HepG2 (cell line): Measurements from ENCODE around the gene RHOG. TPM values are rescaled to one million over a fixed set of nuclear protein-coding genes. Genes with fewer than 3 reads are reported as not detected.

ENCODE experiments used
- ATAC-seq: fragments of 200-7000 bp; cut with Tn5 transposase; 3 replicates; pipeline ENCODE4 v1.9.1; 2020; ENCODE audit warnings: mild to moderate bottlenecking, moderate library complexity
- BruUV-seq: library from RNA; stranded (reverse); fragments of 400-500 nt; replicated peaks from 2 replicates; lab custom pipeline; 2021; lab: Mats Ljungman, UMichigan
- CTCF ChIA-PET: fragments of 300-600 bp; formaldehyde crosslinking; extraction: SDS; loops from one replicate; lab custom pipeline; 2021; ENCODE audit warnings: low total read pairs, inconsistent platforms, low intra/inter-chr PET ratio; lab: Yijun Ruan, JAX
- POLR2A ChIA-PET: fragments of 350-600 bp; sonication (Branson Sonifier 250); formaldehyde crosslinking; loops from one replicate; lab custom pipeline; 2020; ENCODE audit warnings: antibody characterized with exemption, inconsistent platforms; lab: Yijun Ruan, JAX
- DNase-seq: peaks from one replicate; pipeline ENCODE4 v3.0.0-alpha.2; 2015; ENCODE audit warnings: low spot score
- FAIRE-seq: peaks from 3 replicates; lab custom pipeline; 2011; peaks lifted over from hg19 to GRCh38; lab: Jason Lieb, UNC
- H2AFZ ChIP-seq: one replicate; pipeline ENCODE4 v1.6.1; 2011; ENCODE audit warnings: low read length, inconsistent platforms
- H3K27ac ChIP-seq: fragments of 300-600 bp; 3 replicates; pipeline ENCODE4 v1.8.0; 2011; ENCODE audit warnings: mixed run types, mild to moderate bottlenecking, mixed read lengths, low read length, inconsistent platforms; ENCODE audit not compliant: insufficient read depth; ENCODE audit errors: extremely low read length
- H3K27me3 ChIP-seq, 2 experiments: fragments of 200-600 bp in 1 of 2; 2 replicates in 1 of 2; 3 replicates in 1 of 2; pipeline versions ENCODE4 v1.6.0 to v1.8.0; 2011; ENCODE audit warnings: low read length in 2 of 2, mild to moderate bottlenecking in 2 of 2, moderate library complexity in 2 of 2, inconsistent platforms in 1 of 2; ENCODE audit not compliant: insufficient read depth in 2 of 2, control insufficient read depth in 1 of 2
- H3K36me3 ChIP-seq, 2 experiments: fragments of 200-600 bp in 1 of 2; replicated peaks in 1 of 2; 2 replicates in 1 of 2; 3 replicates in 1 of 2; pipeline versions ENCODE4 v1.5.1 to v1.8.0; 2011; ENCODE audit warnings: low read length in 2 of 2, inconsistent platforms in 1 of 2; ENCODE audit not compliant: insufficient read depth in 2 of 2, control insufficient read depth in 1 of 2
- H3K4me1 ChIP-seq: 2 replicates; pipeline ENCODE4 v1.5.1; 2012; ENCODE audit warnings: low read length, inconsistent platforms; ENCODE audit not compliant: insufficient read depth
- H3K4me2 ChIP-seq: 2 replicates; pipeline ENCODE4 v1.6.0; 2011; ENCODE audit warnings: low read depth, low read length, inconsistent platforms
- H3K4me3 ChIP-seq, 3 experiments: fragments of 200-600 bp in 1 of 3; sonication (generic), shearing (Covaris generic) in 1 of 3; replicated peaks in 1 of 3; 2 replicates each; pipeline ENCODE4 v1.5.1; 2011 to 2016; ENCODE audit warnings: low read length in 3 of 3, inconsistent platforms in 2 of 3, low read depth in 2 of 3, mild to moderate bottlenecking in 2 of 3, control low read depth in 1 of 3, mixed read lengths in 1 of 3; ENCODE audit not compliant: insufficient read depth in 1 of 3
- H3K79me2 ChIP-seq: one replicate; pipeline ENCODE4 v1.6.1; 2011; ENCODE audit warnings: low read length, inconsistent platforms; ENCODE audit not compliant: insufficient read depth
- H3K9ac ChIP-seq: 2 replicates; pipeline ENCODE4 v1.6.0; 2011; ENCODE audit warnings: mild to moderate bottlenecking, low read depth, low read length, inconsistent platforms; ENCODE audit not compliant: insufficient read depth
- H3K9me3 ChIP-seq: 2 replicates; pipeline ENCODE4 v1.5.1; 2012; ENCODE audit warnings: mild to moderate bottlenecking, low read length
- H4K20me1 ChIP-seq: 2 replicates; pipeline ENCODE4 v1.6.0; 2011; ENCODE audit warnings: inconsistent platforms, mild to moderate bottlenecking, low read length, moderate library complexity; ENCODE audit not compliant: insufficient read depth
- ATM ChIP-seq: fragments of 450-650 bp; IDR thresholded peaks from 2 replicates; pipeline ENCODE4 v1.7.1; 2017; ENCODE audit warnings: mild to moderate bottlenecking, borderline replicate concordance
- CHD4 ChIP-seq: fragments of 200-600 bp; sonication (generic); IDR thresholded peaks from 2 replicates; pipeline ENCODE4 v1.7.0; 2017; ENCODE audit warnings: mild to moderate bottlenecking, low read length, borderline replicate concordance
- CREB1 ChIP-seq, 2 experiments: fragments of 450-650 bp in 1 of 2; IDR thresholded peaks; 2 replicates each; pipeline ENCODE4 v1.6.1; 2016 to 2017; ENCODE audit warnings: control low read depth in 1 of 2, mild to moderate bottlenecking in 1 of 2, missing compliant biosample characterization in 1 of 2, missing genetic modification characterization in 1 of 2
- CTCF ChIP-seq: sonication (generic); formaldehyde crosslinking; IDR thresholded peaks from 2 replicates; pipeline ENCODE4 v1.5.0; 2020; ENCODE audit warnings: mild to moderate bottlenecking, missing genetic modification reagents, moderate library complexity
- GATAD1 ChIP-seq: IDR thresholded peaks from 2 replicates; pipeline ENCODE4 v1.6.1; 2016; ENCODE audit warnings: missing genetic modification reagents, missing compliant biosample characterization
- IKZF5 ChIP-seq: IDR thresholded peaks from 2 replicates; pipeline ENCODE4 v1.6.1; 2018; ENCODE audit warnings: missing genetic modification reagents, mild to moderate bottlenecking, missing compliant biosample characterization
- REPIN1 ChIP-seq: sonication (generic); formaldehyde crosslinking; IDR thresholded peaks from 2 replicates; pipeline ENCODE4 v1.8.0; 2022; ENCODE audit warnings: missing genetic modification reagents, low read depth, mild to moderate bottlenecking, borderline replicate concordance
- RFXANK ChIP-seq: IDR thresholded peaks from 2 replicates; pipeline ENCODE4 v1.6.1; 2016
- SUZ12 ChIP-seq: fragments of 150-350 bp; IDR thresholded peaks from 2 replicates; pipeline ENCODE4 v1.6.1; 2014; ENCODE audit warnings: low read depth, low read length
- U2AF2 ChIP-seq: fragments of 200-400 bp; formaldehyde crosslinking; IDR thresholded peaks from 2 replicates; pipeline ENCODE4 v1.6.1; 2017; ENCODE audit warnings: low read depth, mild to moderate bottlenecking, low read length
- ZBTB39 ChIP-seq: sonication (generic); formaldehyde crosslinking; IDR thresholded peaks from 2 replicates; pipeline ENCODE4 v1.5.0; 2020; ENCODE audit warnings: missing genetic modification reagents
- ZNF251 ChIP-seq: sonication (generic); formaldehyde crosslinking; IDR thresholded peaks from 2 replicates; pipeline ENCODE4 v1.9.0; 2021; ENCODE audit warnings: mild to moderate bottlenecking, missing genetic modification reagents
- ZNF660 ChIP-seq: sonication (generic); formaldehyde crosslinking; IDR thresholded peaks from 2 replicates; pipeline ENCODE4 v1.5.1; 2020; ENCODE audit warnings: mild to moderate bottlenecking, low read depth, missing genetic modification reagents, borderline replicate concordance
- WGBS: methylation state at CpG from one replicate; pipeline ENCODE4 v1.1.6; 2017; ENCODE audit warnings: low lambda C conversion rate; 5-methylcytosine and 5-hydroxymethylcytosine counted together
- in situ Hi-C: cut with HindIII; loops from 2 replicates; pipeline ENCODE4 v1.10.0; 2017; ENCODE audit warnings: low pct_unique_long_range_greater_than_20kb; ENCODE audit not compliant: extremely low pct_ligation_motif_present
- intact Hi-C: fragments of 100-400 bp; cut with micrococcal nuclease; formaldehyde crosslinking; loops from one replicate; pipeline ENCODE4 v1.10.0; 2022; ENCODE audit not compliant: unreplicated experiment
- polyA plus RNA-seq, 8 experiments: library from polyadenylated mRNA; depleted of rRNA in 3 of 8; stranded (reverse) in 7 of 8; unstranded in 1 of 8; fragments of >200 nt; fragmentation: Illumina TruSeq in 4 of 8; extraction: Trizol in 4 of 8; gene quantifications; 2 replicates each; pipeline versions ENCODE4 v1.2.1 to v1.2.3, GENCODE V29; 2011 to 2016; ENCODE audit warnings: low read depth in 4 of 8, missing spikeins in 1 of 8, mixed read lengths in 1 of 8; ENCODE audit not compliant: insufficient read depth in 1 of 8
- total RNA-seq, 5 experiments: library from RNA; depleted of rRNA; stranded (reverse); fragments of >200 nt; fragmentation: Illumina TruSeq; extraction: Trizol; gene quantifications; 2 replicates each; pipeline ENCODE4 v1.2.3, GENCODE V29; 2016; ENCODE audit warnings: low read depth in 1 of 5

Gene RHOG
- total and polyA plus RNA-seq, 2 of the 13 experiments (the other 11 are each of a cell fraction or from before 2014, with no cell fraction given) = 7.7 to 23.4 TPM

- WGBS = 82% methylated on average over 3 of the region's 3 CpGs
- in situ Hi-C loops = no loop called here
- ChIA-PET CTCF (no interaction called here), POLR2A (interaction anchor here (1.0 to 2.3 kb wide), 6 partner anchors 8 to 29 kb away, joined by 3 to 10 read pairs (median 4); partner anchors contain the start of gene STIM1)
- no peak for TF ChIP-seq SUZ12
- no peak for TF ChIP-seq CREB1 (IDR thresholded peaks at IDR 0.05)
- no peak for TF ChIP-seq CREB1 (CRISPR knock-in tag; IDR thresholded peaks at IDR 0.05)
- TF ChIP-seq CTCF (CRISPR knock-in tag) = no peak
- TF ChIP-seq CHD4 = no peak
- no peak for TF ChIP-seq ZNF660 (CRISPR knock-in tag)
- TF ChIP-seq IKZF5 = no peak
- TF ChIP-seq REPIN1 (CRISPR knock-in tag) = no peak
- no peak for TF ChIP-seq ZBTB39 (CRISPR knock-in tag)
- TF ChIP-seq RFXANK (CRISPR knock-in tag) = no peak
- TF ChIP-seq U2AF2 = no peak
- no peak for TF ChIP-seq ZNF251 (CRISPR knock-in tag)
- no peak for TF ChIP-seq ATM
- no peak for TF ChIP-seq GATAD1 (CRISPR knock-in tag)
- no peak overlapping the region for H2AFZ ChIP-seq
- no peak overlapping the region for H3K9ac ChIP-seq
- no peaks in the 10 kb centered on the region for H4K20me1 ChIP-seq
- H3K79me2 ChIP-seq = peaks cover 61% of the 10 kb centered on the region
- no TSS peak for BruUV-seq
- H3K36me3 ChIP-seq = 0 out of 5 replicates have a peak, but pooled peaks cover 0 to 1% of the 10 kb centered on the region in 2 experiments
- H3K4me2 ChIP-seq = 0 out of 2 replicates have a peak overlapping the region, but pooled peaks have one; percentile 5
- H3K4me3 ChIP-seq = no peak overlapping the region
- H3K27ac ChIP-seq = peak overlapping the region; percentile 74
- no peaks in the 10 kb centered on the region for H3K9me3 ChIP-seq
- DNase-seq = no peak
- H3K4me1 ChIP-seq = peaks cover 74% of the 10 kb centered on the region
- no peak for ATAC-seq
- FAIRE-seq = no peak
- no peaks in the 10 kb centered on the region for H3K27me3 ChIP-seq
- intact Hi-C loops = loop anchor here (2.0 kb wide), 1 partner anchor 20 kb away; no protein-coding TSS in a partner anchor
Measured at GRCh38 chr11:3876613-3877012, 35.9 kb upstream of the RHOG start.
